B cell (primary cell): ENCODE data around the gene CLK1.

Source experiments
- EZH2 ChIP-seq: IDR thresholded peaks from 2 replicates; pipeline ENCODE4 v1.6.1; 2012; ENCODE audit warnings: borderline replicate concordance, low read depth, mild to moderate bottlenecking, moderate library complexity, low read length; ENCODE audit not compliant: insufficient read depth, poor library complexity, severe bottlenecking
- TF ChIP-seq, protein P1 (sequence below): fragments of 200-600 bp; IDR thresholded peaks from one replicate; pipeline ENCODE4 v1.8.0; 2022; ENCODE audit warnings: antibody characterized with exemption, mild to moderate bottlenecking

DNA sequence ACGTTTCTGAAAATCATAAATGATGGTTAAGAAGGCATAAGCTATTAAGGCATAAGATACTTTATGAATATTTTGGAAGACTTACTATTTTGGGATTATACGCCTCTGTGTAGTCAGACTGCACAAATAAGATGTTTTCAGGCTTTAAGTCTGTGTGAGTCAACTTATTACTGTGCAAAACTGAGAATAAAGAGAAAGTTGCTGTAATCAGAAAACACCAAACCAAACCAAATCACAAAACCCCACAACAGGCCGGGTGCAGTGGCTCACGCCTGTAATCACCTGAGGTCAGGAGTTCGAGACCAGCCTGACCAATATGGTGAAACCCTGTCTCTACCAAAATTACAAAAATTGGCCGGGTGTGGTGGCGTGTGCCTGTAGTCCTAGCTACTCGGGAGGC lies 7.7 kb downstream of the CLK1 start:
- TF ChIP-seq EZH2, result no peak
- TF ChIP-seq, protein P1, sequence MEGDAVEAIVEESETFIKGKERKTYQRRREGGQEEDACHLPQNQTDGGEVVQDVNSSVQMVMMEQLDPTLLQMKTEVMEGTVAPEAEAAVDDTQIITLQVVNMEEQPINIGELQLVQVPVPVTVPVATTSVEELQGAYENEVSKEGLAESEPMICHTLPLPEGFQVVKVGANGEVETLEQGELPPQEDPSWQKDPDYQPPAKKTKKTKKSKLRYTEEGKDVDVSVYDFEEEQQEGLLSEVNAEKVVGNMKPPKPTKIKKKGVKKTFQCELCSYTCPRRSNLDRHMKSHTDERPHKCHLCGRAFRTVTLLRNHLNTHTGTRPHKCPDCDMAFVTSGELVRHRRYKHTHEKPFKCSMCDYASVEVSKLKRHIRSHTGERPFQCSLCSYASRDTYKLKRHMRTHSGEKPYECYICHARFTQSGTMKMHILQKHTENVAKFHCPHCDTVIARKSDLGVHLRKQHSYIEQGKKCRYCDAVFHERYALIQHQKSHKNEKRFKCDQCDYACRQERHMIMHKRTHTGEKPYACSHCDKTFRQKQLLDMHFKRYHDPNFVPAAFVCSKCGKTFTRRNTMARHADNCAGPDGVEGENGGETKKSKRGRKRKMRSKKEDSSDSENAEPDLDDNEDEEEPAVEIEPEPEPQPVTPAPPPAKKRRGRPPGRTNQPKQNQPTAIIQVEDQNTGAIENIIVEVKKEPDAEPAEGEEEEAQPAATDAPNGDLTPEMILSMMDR, result no peak
